ENCODE data around the gene FBXW5.

GRCh38 chr9:136952321-136952850 lies 7.8 kb upstream of the FBXW5 start:
- TF ChIP-seq CTCF (IDR thresholded peaks at IDR 0.05; ENCODE audit: poor library complexity, severe bottlenecking), result no peak
- TF ChIP-seq EP300 (conservative IDR thresholded peaks at IDR 0.05; ENCODE audit: poor library complexity, severe bottlenecking), result no peak
- no peak for TF ChIP-seq TAF1 (IDR thresholded peaks at IDR 0.05; ENCODE audit: low read depth)
- no peak for TF ChIP-seq POLR2AphosphoS5 (IDR thresholded peaks at IDR 0.05)
- no peak for TF ChIP-seq RAD21 (conservative IDR thresholded peaks at IDR 0.05)
- no peak for TF ChIP-seq EZH2 (IDR thresholded peaks at IDR 0.05; ENCODE audit: borderline replicate concordance, insufficient read depth, low read length, poor library complexity, severe bottlenecking)
- TF ChIP-seq SMC3 (conservative IDR thresholded peaks at IDR 0.05; ENCODE audit: poor library complexity), result no peak
